H1 (cell line): ENCODE data around the gene C12orf42. TPM values are rescaled to one million over a fixed set of nuclear protein-coding genes. Genes with fewer than 3 reads are reported as not detected.

Experiments used
- CTCF ChIA-PET: fragments of 300-600 bp; sonication (Branson Sonifier 250); formaldehyde crosslinking; loops from one replicate; lab custom pipeline; 2021; ENCODE audit not compliant: partially characterized antibody; lab: Charles Lee
- POLR2A ChIA-PET: fragments of 300-600 bp; sonication (Branson Sonifier 250); formaldehyde crosslinking; loops from one replicate; lab custom pipeline; 2021; ENCODE audit warnings: inconsistent platforms; ENCODE audit not compliant: partially characterized antibody; lab: Charles Lee
- DNase-seq, 2 experiments: peaks; one replicate each; pipeline versions ENCODE4 v3.0.0 to v3.0.0-alpha.2; 2010 to 2022; ENCODE audit warnings: low spot score in 2 of 2, low read depth in 1 of 2, mixed read lengths in 1 of 2
- FAIRE-seq: peaks from 2 replicates; lab custom pipeline; 2011; peaks lifted over from hg19 to GRCh38; lab: Jason Lieb, UNC
- H2AFZ ChIP-seq: 2 replicates; pipeline ENCODE4 v1.8.1; 2012; ENCODE audit warnings: low read length, inconsistent platforms
- H2AK5ac ChIP-seq: 2 replicates; pipeline ENCODE4 v1.6.1; 2013; ENCODE audit warnings: low read depth, low read length
- H2BK120ac ChIP-seq: replicated peaks from 2 replicates; pipeline ENCODE3; 2013; ENCODE audit warnings: low read depth, low read length, inconsistent platforms
- H2BK12ac ChIP-seq: 2 replicates; pipeline ENCODE4 v1.6.1; 2013; ENCODE audit warnings: low read depth, low read length
- H2BK15ac ChIP-seq: 2 replicates; pipeline ENCODE4 v1.6.1; 2013; ENCODE audit warnings: low read length
- H2BK20ac ChIP-seq: 2 replicates; pipeline ENCODE4 v1.6.1; 2013; ENCODE audit warnings: low read length
- H2BK5ac ChIP-seq: 2 replicates; pipeline ENCODE4 v1.6.1; 2013; ENCODE audit warnings: low read depth, low read length
- H3K14ac ChIP-seq: 2 replicates; pipeline ENCODE4 v1.6.1; 2013; ENCODE audit warnings: inconsistent platforms; ENCODE audit not compliant: insufficient read length
- H3K18ac ChIP-seq: 2 replicates; pipeline ENCODE4 v1.6.1; 2013; ENCODE audit warnings: low read length; ENCODE audit errors: extremely low read depth
- H3K23ac ChIP-seq: 2 replicates; pipeline ENCODE4 v1.6.1; 2013; ENCODE audit warnings: inconsistent platforms; ENCODE audit not compliant: insufficient read length
- H3K23me2 ChIP-seq: 2 replicates; pipeline ENCODE4 v1.6.1; 2013; ENCODE audit warnings: low read depth, low read length
- H3K27ac ChIP-seq: 2 replicates; pipeline ENCODE4 v1.6.1; 2011; ENCODE audit warnings: low read depth, low read length, inconsistent platforms
- H3K27me3 ChIP-seq, 4 experiments: replicated peaks in 1 of 4; 1 replicate in 1 of 4; 2 replicates in 3 of 4; pipeline versions ENCODE4 v1.6.1 to v1.8.1; 2011 to 2013; ENCODE audit warnings: low read length in 3 of 4, mild to moderate bottlenecking in 3 of 4, inconsistent platforms in 2 of 4, mixed read lengths in 2 of 4, moderate library complexity in 1 of 4; ENCODE audit not compliant: control insufficient read depth in 3 of 4, insufficient read depth in 3 of 4; ENCODE audit errors: extremely low read depth in 1 of 4
- H3K36me3 ChIP-seq, 4 experiments: 2 replicates each; pipeline versions ENCODE4 v1.6.1 to v1.8.1; 2011 to 2013; ENCODE audit warnings: mild to moderate bottlenecking in 4 of 4, low read length in 3 of 4, moderate library complexity in 2 of 4, control low read depth in 1 of 4, inconsistent platforms in 1 of 4; ENCODE audit not compliant: insufficient read depth in 4 of 4, control insufficient read depth in 2 of 4
- H3K4ac ChIP-seq: replicated peaks from 2 replicates; pipeline ENCODE3; 2013; ENCODE audit warnings: low read length, low read depth, mixed read lengths, inconsistent platforms; ENCODE audit not compliant: insufficient read length
- H3K4me1 ChIP-seq, 4 experiments: replicated peaks in 1 of 4; 1 replicate in 1 of 4; 2 replicates in 3 of 4; pipeline versions ENCODE4 v1.6.1 to v1.8.1; 2011 to 2013; ENCODE audit warnings: low read length in 3 of 4, inconsistent platforms in 2 of 4, mixed read lengths in 1 of 4; ENCODE audit not compliant: insufficient read depth in 4 of 4, control insufficient read depth in 3 of 4
- H3K4me2 ChIP-seq, 2 experiments: 2 replicates each; pipeline versions ENCODE4 v1.6.1 to v1.8.1; 2011 to 2013; ENCODE audit warnings: low read depth in 2 of 2, low read length in 2 of 2, control low read depth in 1 of 2, inconsistent platforms in 1 of 2, mild to moderate bottlenecking in 1 of 2; ENCODE audit not compliant: insufficient read depth in 1 of 2
- H3K4me3 ChIP-seq, 4 experiments: fragments of 200-600, 300-600 bp in 1 of 4; sonication (generic), shearing (Covaris generic), sonication (Bioruptor Twin) in 1 of 4; 2 replicates each; pipeline versions ENCODE4 v1.5.1 to v1.8.1; 2011 to 2016; ENCODE audit warnings: low read length in 4 of 4, low read depth in 3 of 4, control low read depth in 2 of 4, inconsistent platforms in 2 of 4, mild to moderate bottlenecking in 2 of 4, mixed read lengths in 1 of 4, moderate library complexity in 1 of 4; ENCODE audit not compliant: insufficient read depth in 2 of 4; ENCODE audit errors: extremely low read depth in 1 of 4
- H3K56ac ChIP-seq: replicated peaks from 2 replicates; pipeline ENCODE3; 2013; ENCODE audit warnings: low read depth, mild to moderate bottlenecking, mixed read lengths, low read length, inconsistent platforms; ENCODE audit not compliant: insufficient read length
- H3K79me1 ChIP-seq: 2 replicates; pipeline ENCODE4 v1.6.1; 2013; ENCODE audit warnings: low read depth, low read length, control low read depth
- H3K79me2 ChIP-seq, 2 experiments: 2 replicates each; pipeline versions ENCODE4 v1.6.1 to v1.8.1; 2012 to 2013; ENCODE audit warnings: low read length in 2 of 2, mild to moderate bottlenecking in 2 of 2, inconsistent platforms in 1 of 2; ENCODE audit not compliant: insufficient read depth in 2 of 2, control insufficient read depth in 1 of 2
- H3K9ac ChIP-seq, 4 experiments: replicated peaks in 1 of 4; 1 replicate in 1 of 4; 2 replicates in 3 of 4; pipeline versions ENCODE4 v1.6.1 to v1.8.1; 2011 to 2013; ENCODE audit warnings: low read depth in 3 of 4, low read length in 3 of 4, control low read depth in 2 of 4, mild to moderate bottlenecking in 2 of 4, moderate library complexity in 2 of 4, inconsistent platforms in 1 of 4; ENCODE audit errors: extremely low read depth in 1 of 4
- H3K9me3 ChIP-seq, 2 experiments: 2 replicates each; pipeline versions ENCODE4 v1.6.1 to v1.8.1; 2012 to 2013; ENCODE audit warnings: mild to moderate bottlenecking in 2 of 2, moderate library complexity in 2 of 2, control low read depth in 1 of 2, inconsistent platforms in 1 of 2, low read depth in 1 of 2, low read length in 1 of 2, mixed read lengths in 1 of 2; ENCODE audit not compliant: insufficient read depth in 2 of 2
- H4K20me1 ChIP-seq, 2 experiments: replicated peaks in 1 of 2; 2 replicates each; pipeline versions ENCODE3 to v1.8.1; 2011 to 2013; ENCODE audit warnings: inconsistent platforms in 2 of 2, low read length in 2 of 2, mild to moderate bottlenecking in 1 of 2; ENCODE audit not compliant: insufficient read depth in 2 of 2, control insufficient read depth in 1 of 2
- H4K5ac ChIP-seq: 2 replicates; pipeline ENCODE4 v1.6.1; 2013; ENCODE audit warnings: low read length, low read depth, mixed read lengths, inconsistent platforms; ENCODE audit not compliant: insufficient read length
- H4K8ac ChIP-seq: 2 replicates; pipeline ENCODE4 v1.8.0; 2013; ENCODE audit warnings: mild to moderate bottlenecking, moderate library complexity, low read length, inconsistent platforms; ENCODE audit not compliant: insufficient read depth; ENCODE audit errors: extremely low read depth
- H4K91ac ChIP-seq: replicated peaks from 2 replicates; pipeline ENCODE3; 2013; ENCODE audit warnings: low read length, mixed read lengths, inconsistent platforms; ENCODE audit not compliant: insufficient read length
- ATF2 ChIP-seq: IDR thresholded peaks from 2 replicates; pipeline ENCODE4 v1.6.1; 2012; ENCODE audit warnings: low read length, inconsistent platforms
- CBX5 ChIP-seq: fragments of 300-800, 300-1000 bp; sonication (generic); IDR thresholded peaks from 2 replicates; pipeline ENCODE4 v1.7.1; 2016; ENCODE audit warnings: antibody characterized with exemption, low read length, low read depth
- CREB1 ChIP-seq: IDR thresholded peaks from 2 replicates; pipeline ENCODE4 v1.6.1; 2012; ENCODE audit warnings: inconsistent platforms
- CTCF ChIP-seq, 3 experiments: IDR thresholded peaks; 1 replicate in 2 of 3; 2 replicates in 1 of 3; pipeline versions ENCODE4 v1.5.1 to v1.6.1; 2011; ENCODE audit warnings: low read length in 3 of 3, mild to moderate bottlenecking in 3 of 3, inconsistent platforms in 2 of 3, low read depth in 1 of 3, moderate library complexity in 1 of 3; ENCODE audit not compliant: insufficient read depth in 1 of 3; ENCODE audit errors: control extremely low read depth in 1 of 3
- EGR1 ChIP-seq: IDR thresholded peaks from 2 replicates; pipeline ENCODE4 v1.6.1; 2011; ENCODE audit warnings: low read depth, low read length, borderline replicate concordance
- SP2 ChIP-seq: IDR thresholded peaks from 2 replicates; pipeline ENCODE4 v1.6.1; 2012; ENCODE audit warnings: mild to moderate bottlenecking, low read length, inconsistent platforms
- SP4 ChIP-seq: IDR thresholded peaks from 2 replicates; pipeline ENCODE4 v1.6.1; 2012; ENCODE audit warnings: low read length, inconsistent platforms
- SRF ChIP-seq: IDR thresholded peaks from 2 replicates; pipeline ENCODE4 v1.6.1; 2011; ENCODE audit warnings: mild to moderate bottlenecking, low read depth, low read length, moderate library complexity
- SUZ12 ChIP-seq: fragments of 200-600 bp; sonication (generic); IDR thresholded peaks from 2 replicates; pipeline ENCODE4 v1.6.1; 2012; ENCODE audit warnings: mild to moderate bottlenecking, inconsistent platforms, low read length, moderate library complexity, mixed read lengths
- TAF1 ChIP-seq: IDR thresholded peaks from 2 replicates; pipeline ENCODE4 v1.6.1; 2011; ENCODE audit warnings: mild to moderate bottlenecking, low read depth, low read length
- WGBS, 2 experiments: shearing (Covaris generic) in 1 of 2; methylation state at CpG; one replicate each; pipeline versions ENCODE4 v1.1.6 to v1.1.7; 2013 to 2015; ENCODE audit warnings: low lambda C conversion rate in 2 of 2, mixed read lengths in 2 of 2, inconsistent platforms in 1 of 2, low coverage in 1 of 2, missing lambda C conversion rate in 1 of 2; ENCODE audit not compliant: insufficient replicate concordance in 2 of 2, insufficient coverage in 1 of 2, insufficient read length in 1 of 2; ENCODE audit errors: extremely low coverage in 1 of 2, missing lambda C conversion rate in 1 of 2; 5-methylcytosine and 5-hydroxymethylcytosine counted together
- polyA plus RNA-seq, 7 experiments: library from polyadenylated mRNA; depleted of rRNA in 3 of 7; stranded (reverse) in 5 of 7; unstranded in 2 of 7; fragments of >200 nt in 5 of 7; fragments of 200-250 nt in 2 of 7; gene quantifications; 1 replicate in 5 of 7; 2 replicates in 1 of 7; 4 replicates in 1 of 7; pipeline versions ENCODE4 v1.2.1 to v1.2.3, GENCODE V29; 2011 to 2013; ENCODE audit warnings: missing spikeins in 2 of 7, mixed read lengths in 2 of 7
- total RNA-seq: library from RNA; stranded (reverse); fragmentation: NEBNext Ultra II Directional; extraction: Animal tissue kit (Norgen Biotek cat#: 25700); gene quantifications from 2 replicates; pipeline ENCODE4 v1.2.1, GENCODE V29; 2021

Gene C12orf42
- total and polyA plus RNA-seq, 2 of the 8 experiments (the other 6 are each of a cell fraction or from before 2014, with no cell fraction given): 0.05 TPM; not detected in 1

GRCh38 chr12:103268831-103269514, 226.8 kb downstream of the C12orf42 start:
- Histone ChIP-seq H2AFZ (no peak overlapping the region), H2AK5ac (no peak overlapping the region), H3K18ac (no peak overlapping the region), H4K20me1 (no peaks in the 10 kb centered on the region), H3K79me1 (no peaks in the 10 kb centered on the region), H3K23me2 (no peaks in the 10 kb centered on the region; the same call in 1 of the 2 replicates), H3K79me2 (no peaks in the 10 kb centered on the region), H3K14ac (no peak overlapping the region), H4K8ac (no peak overlapping the region), H3K36me3 (no peaks in the 10 kb centered on the region), H2BK120ac (no peak overlapping the region), H3K56ac (no peak overlapping the region), H4K91ac (no peak overlapping the region), H3K4me1 (no peaks in the 10 kb centered on the region), H4K5ac (no peak overlapping the region), H2BK12ac (no peak overlapping the region), H3K27me3 (no peaks in the 10 kb centered on the region), H3K9me3 (no peaks in the 10 kb centered on the region), H2BK5ac (no peak overlapping the region), H3K4me3 (no peak overlapping the region), H3K23ac (no peak overlapping the region), H2BK15ac (no peak overlapping the region), H2BK20ac (no peak overlapping the region), H3K4ac (no peak overlapping the region), H3K27ac (no peak overlapping the region), H3K9ac (no peak overlapping the region), H3K4me2 (no peak overlapping the region)
- DNase-seq (no peak), FAIRE-seq (no peak)
- ChIA-PET CTCF (no interaction called here), POLR2A (no interaction called here)
- WGBS, 2 experiments: 88% methylated on average over 5 of the region's 5 CpGs; no CpG with 5 or more reads in 1 of the 2 experiments
- no peak for TF ChIP-seq SP4
- TF ChIP-seq EGR1: no peak
- no peak for TF ChIP-seq SP2
- no peak for TF ChIP-seq SUZ12
- no peak for TF ChIP-seq SRF
- no peak for TF ChIP-seq CBX5
- TF ChIP-seq TAF1: no peak
- no peak for TF ChIP-seq ATF2
- TF ChIP-seq CREB1: no peak
- TF ChIP-seq CTCF (IDR thresholded peaks at IDR 0.05; ENCODE audit: control extremely low read depth in 1 of 3, insufficient read depth in 1 of 3, low read depth in 1 of 3, low read length in 3 of 3): no peak
